ENCODE measurements around the gene PDE2A.

The PDE2A gene

DNA sequence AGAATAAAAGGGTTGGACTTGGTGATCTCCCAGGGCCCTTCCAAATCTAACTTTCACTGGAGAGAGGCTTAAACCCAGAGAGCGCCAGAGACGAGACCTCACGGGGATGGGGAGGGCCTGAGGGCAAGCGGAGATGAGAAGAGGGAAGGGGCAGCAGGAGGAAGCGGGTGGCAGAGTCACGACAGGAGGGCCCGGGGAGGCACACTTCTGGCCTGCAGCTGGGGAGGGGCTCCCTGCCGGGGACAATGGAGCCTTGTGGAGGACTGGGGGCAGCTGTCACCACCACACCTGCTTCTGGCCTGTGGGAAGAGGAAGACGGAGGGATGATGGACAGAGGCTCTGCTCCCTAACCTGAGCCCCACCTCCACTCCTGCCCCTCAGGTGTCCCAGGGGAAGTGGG is 40.2 kb downstream of the PDE2A start:
- DNase-seq: no peak

DNA sequence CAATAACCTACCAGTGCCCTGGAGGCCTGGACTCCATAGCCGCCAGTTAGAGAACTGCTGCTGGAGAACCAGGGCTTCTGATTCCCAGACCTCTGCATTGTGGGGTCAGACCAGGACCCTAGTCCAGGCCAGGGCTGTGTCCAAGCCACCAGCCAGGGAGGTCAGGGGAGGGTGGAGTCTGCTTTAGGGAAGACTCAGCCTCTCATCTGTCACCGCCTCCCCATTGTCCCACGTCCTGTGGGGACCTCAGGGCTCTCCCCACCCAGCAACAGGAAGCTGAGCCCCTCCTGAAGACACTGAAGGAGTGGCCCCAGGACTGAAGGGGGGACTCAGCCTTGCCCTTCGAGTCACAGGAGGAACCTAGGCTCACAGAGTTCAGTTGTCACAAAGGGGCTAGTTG is 41.2 kb downstream of the PDE2A start:
- no peak for DNase-seq

DNA sequence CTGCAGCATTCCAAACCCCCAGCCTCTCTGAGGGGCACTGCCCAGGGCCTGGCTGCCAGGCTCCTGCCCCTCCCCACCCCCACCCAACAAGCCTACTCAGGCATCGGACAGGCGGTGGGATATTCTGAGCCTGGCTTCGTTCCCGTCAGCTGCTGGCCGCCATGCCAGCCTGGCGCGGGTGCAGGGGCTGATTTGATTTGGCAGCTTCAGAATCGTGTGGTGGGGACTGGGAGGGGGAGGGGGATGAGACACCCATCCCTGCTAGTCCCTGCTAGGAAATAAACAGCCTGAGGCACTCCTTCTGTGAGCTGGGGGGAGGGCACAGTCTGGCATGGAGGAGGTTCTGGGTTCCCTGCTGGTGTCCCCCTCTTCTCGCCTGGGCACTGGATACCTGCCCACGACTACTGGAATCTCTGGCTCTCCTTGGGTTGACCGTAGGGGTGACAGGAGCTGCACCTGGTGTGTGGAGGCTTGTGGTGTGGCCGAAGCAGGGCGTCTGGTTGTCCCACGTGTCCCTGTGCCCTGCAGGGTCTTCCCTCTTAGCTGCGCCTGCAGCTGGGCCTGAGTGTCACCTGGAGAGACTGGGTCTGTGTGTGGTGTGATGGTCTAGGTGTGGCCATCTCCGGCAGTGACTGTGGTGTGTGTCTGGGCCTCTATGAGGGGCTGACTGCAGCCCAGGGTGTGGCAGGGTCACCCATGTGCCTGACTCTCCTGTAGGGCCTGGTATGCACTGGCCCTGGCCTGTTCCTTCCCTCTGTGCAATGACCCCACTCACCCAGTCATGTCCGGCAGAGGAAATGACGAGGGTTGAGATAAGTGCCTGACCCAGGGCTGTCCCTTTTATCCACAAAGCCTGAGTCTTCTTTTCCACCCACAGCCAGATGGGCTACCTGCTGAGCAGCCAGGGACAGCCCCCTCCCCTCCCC is 42.2 kb downstream of the PDE2A start:
- DNase-seq: no peak

DNA sequence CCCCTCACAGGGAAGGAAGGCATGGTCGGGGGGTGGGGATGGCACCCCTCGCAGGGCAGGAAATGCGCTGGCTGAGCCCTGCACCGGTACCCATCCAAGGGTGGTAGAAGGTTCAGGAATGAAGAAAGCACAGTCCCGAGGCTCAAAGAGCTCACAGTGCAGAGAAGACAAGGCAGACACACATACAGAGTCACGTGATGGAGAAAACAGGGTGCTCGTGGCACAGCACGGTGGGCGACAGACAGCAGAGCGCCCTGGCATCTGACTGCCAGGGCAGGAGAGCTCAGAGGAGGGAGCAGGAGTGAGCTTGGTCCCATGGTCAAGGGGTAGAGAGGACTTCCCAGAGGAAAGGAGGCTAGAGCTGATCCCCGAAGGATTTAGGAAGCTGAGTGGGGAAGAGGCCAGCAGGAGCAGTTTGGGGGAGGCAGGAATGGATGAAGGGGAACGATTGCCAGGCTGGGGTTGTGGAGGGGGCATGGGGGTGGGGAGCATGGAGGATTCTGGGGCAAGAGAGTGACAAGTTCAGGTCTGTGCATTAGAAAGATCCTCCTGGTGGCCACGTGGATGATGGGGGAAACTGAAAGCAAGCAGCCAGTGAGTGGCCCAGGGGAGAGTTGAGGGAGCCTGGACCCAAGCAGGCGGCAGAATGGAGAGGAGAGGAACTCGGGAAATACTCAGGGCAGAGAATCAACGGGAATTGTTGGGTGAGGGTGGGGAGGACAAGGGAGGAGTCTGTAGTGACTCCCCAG is 43.9 kb downstream of the PDE2A start:
- DNase-seq: no peak

DNA sequence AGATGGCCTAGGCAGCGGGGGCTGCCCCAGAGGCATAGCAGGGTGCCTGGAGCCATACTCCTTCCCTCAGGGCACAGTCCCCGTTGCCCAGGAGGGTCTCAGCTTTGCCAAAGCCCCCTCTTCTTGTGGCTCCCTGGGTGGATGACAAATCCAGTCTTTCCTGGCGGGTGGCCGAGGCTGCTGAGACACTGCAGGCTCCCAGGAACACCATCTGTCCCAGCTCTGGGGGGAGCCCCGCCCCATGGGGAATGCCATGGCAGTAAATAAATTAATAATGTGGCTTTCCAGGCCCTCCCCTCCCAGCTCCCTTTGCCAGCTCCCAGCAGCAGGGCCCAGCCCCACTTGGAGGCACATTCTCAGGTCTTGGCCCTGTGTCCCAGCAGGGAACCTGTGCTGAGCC is 45.0 kb downstream of the PDE2A start:
- no peak for DNase-seq

DNA sequence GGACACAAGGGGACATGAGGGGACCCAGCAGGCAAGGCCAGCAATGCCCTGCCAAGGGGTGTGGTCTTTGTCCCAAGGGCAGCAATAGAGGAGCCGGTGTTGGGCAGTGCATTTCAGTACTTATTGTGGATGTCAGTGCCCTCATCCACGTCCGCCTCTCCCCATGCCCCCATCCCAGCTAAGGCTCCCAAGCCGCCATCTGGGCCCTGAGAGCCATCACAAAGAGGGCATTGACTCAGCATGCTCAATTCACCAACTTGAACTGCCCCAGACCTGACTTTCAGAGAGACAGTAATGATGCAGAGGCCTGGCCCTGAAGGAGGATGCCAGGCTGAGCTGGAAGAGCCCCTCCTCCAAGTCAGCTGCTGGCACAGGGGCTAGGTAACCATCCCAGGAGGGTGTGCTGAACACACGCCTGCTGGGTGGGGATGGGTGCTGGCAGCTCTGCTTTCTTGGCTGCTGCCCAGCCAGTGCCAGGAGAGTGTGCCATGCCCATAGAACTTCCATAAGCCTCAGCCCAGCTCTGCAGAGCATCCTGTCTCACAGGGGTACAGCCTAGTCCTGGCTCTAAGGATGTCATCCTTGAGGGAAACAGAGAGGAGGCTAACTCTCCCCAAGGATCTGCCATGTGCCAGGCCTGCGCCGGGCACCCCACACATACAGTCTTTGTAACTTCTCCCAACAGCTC is 46.5 kb downstream of the PDE2A start:
- no peak for DNase-seq

DNA sequence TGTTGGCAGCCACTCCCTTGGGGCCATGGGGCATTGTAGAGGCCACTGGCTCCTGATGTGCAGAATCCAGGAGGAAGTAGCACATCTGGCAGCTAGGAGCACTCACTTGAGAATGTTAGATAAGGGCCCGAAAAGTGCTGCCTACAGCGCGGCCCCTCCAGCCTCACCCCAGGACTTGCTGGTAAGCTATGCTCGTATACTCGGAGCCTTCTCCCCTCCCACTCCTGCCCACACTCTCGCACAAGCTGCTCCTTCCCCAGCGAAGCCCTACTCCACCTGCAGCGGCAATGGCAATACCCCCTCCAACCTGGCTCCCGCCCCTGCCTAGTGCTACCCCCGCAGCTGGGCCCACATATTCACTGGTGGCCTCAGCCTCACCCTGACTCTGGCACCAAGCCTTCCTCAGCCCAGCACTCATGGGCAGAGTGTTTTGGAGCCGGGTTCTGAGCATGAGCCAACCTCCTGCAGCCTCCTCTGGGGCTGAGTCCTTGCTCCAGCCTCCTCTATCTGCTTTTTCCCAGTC is 47.7 kb downstream of the PDE2A start:
- no peak for DNase-seq

DNA sequence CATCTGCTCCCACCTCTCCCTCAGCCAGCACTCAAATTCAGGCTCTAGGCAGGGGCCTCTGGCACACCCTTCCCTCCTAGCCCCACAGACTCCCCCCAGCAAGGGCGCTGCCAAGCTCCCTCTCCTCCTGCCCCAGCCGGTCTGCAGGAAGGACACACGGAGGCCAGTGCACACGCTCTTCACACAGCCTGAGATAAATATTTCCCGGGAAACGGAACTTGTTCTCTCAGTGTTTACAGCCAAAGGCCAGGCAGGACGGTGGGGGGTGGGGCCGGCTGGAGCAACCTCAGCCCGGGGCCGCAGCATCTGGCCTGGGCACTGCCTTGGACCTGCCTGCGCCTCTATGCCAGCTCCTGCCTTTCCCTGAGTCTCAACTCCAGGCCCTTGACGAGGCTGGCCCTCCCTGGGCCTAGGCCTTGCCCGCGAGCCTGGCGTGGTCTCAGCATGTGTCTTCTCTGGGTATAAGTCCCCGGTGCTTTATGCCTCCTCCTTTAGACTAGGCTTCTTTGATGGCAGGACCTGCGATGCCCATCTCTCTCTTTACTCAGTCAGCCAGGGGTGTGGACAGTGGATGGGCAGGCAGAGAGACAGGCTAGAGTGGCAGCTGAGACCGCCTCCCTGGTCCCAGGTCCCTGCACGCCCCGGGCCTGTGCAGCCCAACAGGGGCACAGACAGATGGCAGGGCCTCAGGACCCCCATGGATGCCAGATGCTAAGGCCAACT is 48.4 kb downstream of the PDE2A start:
- no peak for DNase-seq

DNA sequence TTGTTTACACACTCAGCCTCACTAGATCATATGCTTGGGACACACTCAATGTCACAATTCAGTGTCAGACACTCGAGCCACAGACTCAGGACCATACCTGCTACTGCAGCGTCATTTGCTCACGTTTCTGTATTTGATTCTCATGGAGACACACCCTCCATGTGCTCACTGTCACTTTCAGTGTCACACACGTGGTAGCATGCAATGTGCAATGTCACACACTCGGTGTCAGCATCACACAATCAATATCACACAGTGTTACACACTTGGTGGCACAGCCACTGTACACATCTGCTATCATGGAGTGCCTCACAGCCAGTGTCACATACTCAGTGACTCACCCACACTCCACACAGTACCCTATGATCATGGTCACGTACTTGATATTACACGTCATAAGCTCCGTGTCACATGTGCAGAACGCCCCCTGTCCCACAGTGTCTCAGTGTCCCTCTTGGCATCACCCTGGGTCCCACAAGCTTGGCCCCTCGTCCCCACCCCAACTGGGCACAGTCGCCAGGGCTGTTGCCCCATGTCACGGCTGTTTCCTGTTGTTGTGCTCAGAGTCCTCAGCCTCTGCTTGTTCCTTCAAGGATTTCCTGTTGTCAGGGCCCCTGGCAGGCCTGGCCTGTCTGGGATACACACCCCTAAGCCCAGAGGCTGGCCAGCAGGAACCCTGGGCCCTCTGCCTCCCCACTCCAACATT is 49.6 kb downstream of the PDE2A start:
- no peak for DNase-seq

DNA sequence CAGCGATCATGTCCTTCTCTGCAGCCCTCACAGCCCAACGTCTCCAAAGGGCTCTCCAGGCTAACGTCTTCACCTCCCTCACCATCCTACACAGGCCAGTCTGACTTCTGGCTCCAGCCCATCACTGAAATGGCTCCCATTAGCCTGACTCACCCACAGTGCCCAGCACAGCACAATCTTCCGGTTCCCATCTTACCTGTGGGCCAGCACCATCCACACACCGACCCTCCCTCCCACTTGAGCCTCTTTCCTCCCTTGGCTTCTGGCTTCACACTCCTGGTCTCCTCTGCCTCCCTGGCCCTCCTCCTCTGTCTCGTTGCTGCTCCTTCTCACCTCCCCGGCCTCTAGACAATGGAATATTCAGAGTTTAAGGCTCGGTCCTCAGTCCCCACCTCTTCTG is 51.2 kb downstream of the PDE2A start:
- no peak for DNase-seq

DNA sequence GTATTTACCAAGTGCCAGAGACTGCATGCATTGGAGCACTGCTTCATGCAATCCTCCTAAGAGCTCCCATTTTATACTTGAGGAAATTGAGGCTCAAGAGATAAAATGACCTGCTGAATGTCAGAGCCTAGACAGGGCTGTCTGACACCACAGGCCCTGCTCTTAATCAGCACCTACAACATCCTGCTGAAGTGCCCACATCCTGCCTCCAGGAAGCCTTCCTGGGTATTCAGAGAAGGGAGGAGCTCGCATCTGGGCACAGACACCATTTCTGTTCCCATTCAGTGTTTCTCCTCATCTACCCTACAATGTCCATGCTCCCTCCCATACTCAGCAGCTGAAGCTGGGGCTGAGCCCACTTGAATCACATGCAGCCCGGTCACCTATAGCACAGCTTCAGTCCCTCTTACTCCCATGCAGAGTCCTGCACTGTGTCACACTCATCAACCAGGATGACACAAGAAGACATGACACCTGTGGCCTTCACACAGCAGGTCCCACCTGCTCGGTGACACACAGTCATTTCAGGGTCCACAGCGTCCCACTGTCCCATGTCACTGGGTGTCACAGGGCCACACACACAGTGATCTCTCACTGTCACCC is 53.1 kb downstream of the PDE2A start:
- DNase-seq: no peak

DNA sequence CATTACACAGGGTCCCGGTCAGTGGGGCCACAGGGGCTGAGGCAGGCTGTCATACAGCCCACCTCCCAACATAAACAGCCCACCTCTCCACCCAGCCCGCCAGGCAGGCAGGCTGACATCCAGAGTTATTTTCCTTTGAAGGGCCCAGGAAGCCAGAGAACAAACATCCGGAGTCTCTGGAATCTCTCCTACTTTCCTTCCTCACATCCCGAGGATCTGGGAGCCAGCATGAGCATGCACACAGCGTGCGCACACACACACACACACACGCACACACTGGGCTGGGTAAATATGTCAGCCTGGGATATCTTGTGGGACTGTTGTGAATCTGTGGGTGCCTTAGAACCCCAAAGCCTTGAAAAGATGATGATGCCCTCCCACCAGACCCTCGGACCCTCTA is 55.4 kb downstream of the PDE2A start:
- DNase-seq: no peak

DNA sequence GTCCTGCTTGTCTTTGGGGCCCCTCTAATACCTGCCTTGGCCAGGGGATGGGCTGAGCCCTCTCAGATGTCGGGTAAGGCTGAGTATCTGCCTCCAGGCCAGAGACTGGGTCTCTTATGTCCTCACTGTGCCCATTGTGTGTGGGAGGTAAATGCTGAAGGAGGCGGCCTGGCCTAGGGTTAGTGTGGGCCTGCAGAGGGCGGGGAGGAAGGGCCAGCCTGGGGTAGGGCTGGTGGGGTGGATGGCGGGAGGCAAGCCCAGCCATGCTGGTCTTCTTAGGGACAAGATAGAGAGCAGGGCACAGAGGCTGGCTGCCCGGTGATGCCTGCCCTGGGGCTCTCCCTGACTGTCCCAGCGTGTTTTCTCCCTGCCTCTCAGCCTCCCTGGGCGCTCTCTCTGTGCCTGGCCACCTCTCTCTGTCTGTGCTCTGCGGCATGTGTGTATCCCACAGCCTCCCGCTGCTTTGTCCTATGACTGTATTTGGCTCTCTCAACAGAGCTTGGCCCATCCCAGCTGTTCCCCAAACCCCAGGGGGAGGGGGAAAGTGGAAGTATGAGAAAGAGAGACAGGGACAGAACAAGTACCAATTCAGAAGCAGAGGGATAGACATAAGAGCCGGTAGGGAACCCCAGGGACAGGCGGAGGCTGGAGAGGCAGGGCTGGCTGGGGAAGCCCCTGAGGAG is 57.0 kb downstream of the PDE2A start:
- no peak for DNase-seq

DNA sequence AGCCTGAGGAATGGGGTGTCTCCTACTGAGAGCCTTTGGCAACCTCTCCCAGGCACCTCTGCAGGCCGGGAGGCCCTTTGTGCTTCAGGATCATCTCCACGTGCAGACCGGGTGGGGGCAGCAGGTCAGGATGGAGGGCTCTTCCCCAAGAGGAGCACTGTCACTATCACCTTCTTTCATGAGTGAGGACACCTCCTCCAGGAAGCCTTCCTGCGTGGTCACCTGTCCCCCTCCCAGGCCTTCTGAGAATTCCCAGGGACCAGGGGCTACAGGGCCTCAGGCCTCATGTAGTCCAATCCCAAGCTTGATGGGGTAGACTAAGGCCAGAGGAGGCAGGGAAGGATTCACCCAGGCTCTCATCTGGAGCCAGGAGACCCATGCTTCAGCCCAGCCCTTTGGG is 57.6 kb downstream of the PDE2A start:
- DNase-seq: no peak

DNA sequence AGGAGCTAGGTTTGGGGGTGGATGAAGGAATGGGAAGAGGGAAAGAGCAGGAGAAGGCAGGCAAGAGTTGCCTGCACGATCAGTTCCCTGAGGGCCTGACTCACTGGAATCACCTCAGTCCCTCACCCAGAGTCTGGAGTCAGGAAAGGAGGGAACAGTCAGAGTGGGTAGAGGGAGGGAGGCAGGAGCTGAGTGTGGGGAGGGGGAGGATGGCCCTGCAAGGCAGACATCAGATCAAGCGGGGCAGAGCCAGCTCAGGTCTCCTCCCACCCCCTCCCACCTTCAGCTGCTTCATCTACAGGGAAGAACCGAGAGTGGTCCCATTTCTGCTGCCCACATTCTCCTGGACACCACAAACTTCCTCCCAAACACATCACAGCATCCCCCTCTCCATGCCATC is 58.9 kb downstream of the PDE2A start:
- DNase-seq: no peak

DNA sequence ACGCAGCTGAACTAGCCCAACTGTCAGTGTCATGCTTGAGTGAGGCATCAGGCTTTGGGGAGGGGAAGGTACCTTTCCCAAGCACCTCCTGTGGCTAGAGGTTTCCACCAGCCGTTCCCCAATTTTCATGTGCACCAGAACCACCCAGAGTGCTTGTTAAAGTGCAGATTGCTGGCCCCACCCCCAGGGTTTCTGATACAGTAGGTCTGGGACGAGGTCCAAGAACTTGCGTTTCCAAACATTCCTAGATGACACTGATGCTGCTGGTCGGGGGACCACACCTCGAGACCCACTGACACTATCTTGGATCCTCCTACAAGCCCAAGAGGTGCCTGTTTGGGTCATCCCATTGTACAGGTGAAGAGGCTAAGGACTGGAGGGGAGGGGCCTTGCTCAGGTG is 59.8 kb downstream of the PDE2A start:
- DNase-seq: no peak

DNA sequence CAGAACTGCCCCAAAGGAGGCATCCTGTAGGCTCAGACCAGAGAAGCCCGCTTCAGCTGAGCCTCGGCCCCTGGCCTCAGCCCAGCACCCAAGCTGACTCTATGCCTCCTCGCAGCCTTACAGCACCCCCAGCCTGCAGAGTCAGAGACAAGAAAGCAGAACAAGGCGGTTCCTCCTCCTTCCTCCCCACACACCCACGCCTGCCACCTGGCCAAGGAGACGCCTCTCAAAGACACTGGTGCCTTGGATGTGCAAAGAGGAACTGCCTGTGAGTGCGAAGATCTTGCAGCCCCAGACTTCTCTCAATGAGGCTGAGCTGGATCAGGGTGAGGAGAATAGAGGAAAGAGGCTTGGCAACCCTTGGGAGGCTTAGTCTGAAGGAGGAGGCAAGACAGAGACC is 60.2 kb downstream of the PDE2A start:
- DNase-seq: no peak

DNA sequence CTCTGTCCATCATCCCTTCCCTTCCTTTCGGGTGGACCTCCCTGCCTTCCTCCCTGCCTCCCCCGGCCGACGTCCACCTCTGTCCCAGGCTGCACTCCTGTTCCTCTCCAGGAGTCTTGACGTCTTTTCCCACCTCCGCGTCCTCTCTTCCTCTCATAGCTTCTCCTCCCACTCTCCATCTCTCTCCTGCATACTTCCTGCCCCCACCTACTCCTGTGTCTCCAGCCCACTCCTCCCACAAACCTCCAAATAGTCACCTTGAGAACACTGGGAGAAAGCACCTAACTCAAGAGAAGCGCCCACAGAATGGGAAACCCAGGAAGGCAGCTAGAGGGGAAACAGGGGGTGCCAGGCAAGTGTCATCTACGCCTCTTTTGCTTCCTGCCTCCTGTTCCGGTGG is 60.8 kb downstream of the PDE2A start:
- no peak for DNase-seq

DNA sequence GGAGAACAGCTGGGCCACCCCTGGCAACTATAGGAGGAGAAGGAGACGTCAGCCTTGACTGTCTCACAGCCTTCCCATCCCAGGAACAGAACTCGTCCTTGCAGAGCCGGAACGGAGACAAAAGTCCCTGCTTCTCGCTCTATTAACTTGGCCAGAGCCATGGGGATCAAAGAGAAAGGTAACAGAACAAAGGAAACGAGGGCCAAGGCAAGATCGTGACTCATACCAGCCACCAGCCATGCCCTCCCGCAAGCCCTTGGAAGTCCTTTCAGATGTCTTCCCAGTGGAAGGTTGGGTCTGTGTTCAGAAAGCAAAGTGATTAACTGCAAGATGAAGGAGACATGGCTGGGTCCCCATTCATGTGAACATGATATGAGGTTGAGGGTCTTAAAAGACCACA is 64.7 kb downstream of the PDE2A start:
- DNase-seq: no peak

DNA sequence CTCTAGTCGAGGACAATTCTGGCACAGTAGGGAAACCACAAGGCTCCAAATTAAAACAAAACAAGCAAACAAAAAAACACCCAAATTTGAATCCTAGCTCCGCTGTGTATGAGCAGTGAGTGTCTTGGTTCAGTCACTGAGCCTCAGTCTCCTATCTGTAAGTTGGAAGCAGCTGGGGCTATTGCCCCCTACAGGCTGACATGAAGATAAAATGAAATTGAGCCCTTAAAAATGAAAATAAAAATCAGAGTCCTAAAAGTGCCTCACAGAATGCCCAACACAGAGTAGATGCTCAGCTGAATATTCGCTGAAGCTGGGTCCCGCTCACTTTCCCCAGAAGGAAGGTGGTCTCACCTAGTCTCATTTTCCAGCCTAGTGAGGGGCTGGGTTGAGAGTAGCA is 65.2 kb downstream of the PDE2A start:
- no peak for DNase-seq

DNA sequence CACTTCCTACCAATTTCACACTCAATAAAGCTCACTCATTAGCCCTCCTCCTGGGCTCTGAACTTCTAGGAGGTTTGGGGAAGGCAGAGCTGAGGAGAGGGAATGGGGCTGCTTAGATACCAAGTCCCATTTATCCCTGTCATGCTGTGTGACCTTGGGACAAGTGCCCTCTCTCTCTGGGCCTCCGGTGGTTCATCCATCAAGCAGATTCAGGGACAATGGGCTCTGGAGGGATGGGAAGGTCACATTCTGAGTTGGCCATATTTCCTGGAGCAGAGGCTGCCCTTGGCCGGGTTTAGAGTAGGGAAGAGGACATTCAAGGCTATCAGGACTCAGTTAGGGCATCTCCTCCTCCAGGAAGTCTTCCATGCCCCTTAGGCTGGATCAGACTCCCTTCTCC is 66.7 kb downstream of the PDE2A start:
- no peak for DNase-seq
